HS-27A (cell line): ENCODE measurements around the gene SNAPIN.

Experiments used
- DNase-seq: peaks from one replicate; pipeline ENCODE4 v3.0.0-alpha.2; 2012; ENCODE audit warnings: low read depth, missing footprints

Gene SNAPIN

DNA sequence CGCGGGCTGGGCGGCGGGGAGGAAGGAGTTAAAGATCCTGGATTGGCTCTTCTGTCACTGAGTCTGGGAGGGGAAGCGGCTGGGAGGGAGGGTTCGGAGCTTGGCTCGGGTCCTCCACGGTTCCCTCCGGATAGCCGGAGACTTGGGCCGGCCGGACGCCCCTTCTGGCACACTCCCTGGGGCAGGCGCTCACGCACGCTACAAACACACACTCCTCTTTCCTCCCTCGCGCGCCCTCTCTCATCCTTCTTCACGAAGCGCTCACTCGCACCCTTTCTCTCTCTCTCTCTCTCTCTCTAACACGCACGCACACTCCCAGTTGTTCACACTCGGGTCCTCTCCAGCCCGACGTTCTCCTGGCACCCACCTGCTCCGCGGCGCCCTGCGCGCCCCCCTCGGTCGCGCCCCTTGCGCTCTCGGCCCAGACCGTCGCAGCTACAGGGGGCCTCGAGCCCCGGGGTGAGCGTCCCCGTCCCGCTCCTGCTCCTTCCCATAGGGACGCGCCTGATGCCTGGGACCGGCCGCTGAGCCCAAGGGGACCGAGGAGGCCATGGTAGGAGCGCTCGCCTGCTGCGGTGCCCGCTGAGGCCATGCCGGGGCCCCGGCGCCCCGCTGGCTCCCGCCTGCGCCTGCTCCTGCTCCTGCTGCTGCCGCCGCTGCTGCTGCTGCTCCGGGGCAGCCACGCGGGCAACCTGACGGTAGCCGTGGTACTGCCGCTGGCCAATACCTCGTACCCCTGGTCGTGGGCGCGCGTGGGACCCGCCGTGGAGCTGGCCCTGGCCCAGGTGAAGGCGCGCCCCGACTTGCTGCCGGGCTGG lies 20.2 kb downstream of the SNAPIN start, which contains the start of gene NPR1:
Gene NPR1 (plus strand): TSS at position 170 of the 818 bp plus-strand sequence. CDS start 421 bp downstream, at position 591.
- DNase-seq, result no peak

DNA sequence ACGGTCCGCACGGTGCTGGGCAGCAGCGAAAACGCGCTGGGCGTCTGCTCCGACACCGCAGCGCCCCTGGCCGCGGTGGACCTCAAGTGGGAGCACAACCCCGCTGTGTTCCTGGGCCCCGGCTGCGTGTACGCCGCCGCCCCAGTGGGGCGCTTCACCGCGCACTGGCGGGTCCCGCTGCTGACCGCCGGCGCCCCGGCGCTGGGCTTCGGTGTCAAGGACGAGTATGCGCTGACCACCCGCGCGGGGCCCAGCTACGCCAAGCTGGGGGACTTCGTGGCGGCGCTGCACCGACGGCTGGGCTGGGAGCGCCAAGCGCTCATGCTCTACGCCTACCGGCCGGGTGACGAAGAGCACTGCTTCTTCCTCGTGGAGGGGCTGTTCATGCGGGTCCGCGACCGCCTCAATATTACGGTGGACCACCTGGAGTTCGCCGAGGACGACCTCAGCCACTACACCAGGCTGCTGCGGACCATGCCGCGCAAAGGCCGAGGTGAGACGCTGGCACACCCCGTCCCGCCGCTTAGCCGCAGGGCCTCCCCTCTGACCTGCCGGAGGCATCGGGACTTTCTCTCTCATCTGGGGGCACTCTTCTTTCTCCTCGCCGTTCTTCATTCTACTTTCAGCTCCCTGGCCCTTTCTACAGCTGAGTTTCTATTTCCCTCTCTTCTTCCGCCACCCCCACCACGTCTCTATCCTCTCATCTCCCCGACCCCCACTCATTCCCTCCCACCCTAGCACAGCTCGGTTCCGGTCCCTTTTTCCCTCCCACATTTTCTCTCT lies 21.0 kb downstream of the SNAPIN start:
- no peak for DNase-seq

DNA sequence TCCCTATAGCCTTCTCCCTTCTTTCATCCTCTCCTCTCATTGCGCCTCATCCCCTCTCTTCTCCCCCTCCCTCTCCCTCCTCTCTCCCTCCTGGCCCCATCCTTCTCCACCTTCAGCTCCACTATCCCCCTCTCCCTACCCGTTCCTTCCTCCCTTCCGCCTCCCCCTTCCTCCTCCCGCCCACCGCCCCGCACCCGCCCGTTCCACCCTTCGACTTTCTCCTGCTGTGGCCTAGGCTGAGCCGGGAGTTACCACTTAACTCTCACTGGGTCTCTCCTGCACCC lies 21.6 kb downstream of the SNAPIN start:
- no peak for DNase-seq

DNA sequence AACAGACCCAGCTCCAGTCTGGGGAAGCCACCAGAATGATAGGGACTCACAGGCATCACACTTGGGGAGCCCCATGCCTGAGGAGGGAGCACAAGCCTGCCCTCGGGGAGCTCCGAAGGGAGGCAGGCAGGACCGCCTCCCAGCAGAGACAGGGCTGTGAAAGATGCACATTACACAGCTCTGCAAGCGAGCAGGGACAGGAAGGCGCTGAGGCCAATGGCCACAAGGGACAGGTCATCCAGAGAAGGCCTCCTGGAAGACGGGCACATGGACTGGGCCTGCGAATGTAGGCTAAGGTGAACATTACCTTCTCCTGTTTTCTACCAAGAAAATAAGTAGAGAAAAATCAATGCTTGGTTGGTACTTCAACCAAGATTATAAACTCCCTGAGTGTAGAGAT lies 24.2 kb downstream of the SNAPIN start:
- no peak for DNase-seq

DNA sequence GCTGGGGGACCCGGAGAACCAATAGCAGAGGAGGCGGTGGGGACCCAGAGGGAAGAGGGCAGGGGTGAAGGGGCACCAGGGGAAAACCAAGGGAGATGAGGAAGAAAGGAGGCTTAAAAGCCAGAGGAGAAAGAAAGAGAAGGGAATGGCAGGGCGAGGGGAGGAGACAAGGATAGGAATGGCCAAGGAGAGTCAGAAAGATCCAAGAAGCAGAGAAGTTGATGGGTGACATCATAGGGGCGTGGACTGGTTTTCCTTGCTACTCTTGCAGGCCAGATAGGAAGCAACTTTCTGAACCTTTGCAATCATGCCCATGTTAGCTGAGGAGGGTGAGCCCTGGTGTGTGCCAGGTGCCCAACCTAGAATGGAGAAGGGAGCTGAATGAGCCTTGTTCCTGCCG lies 25.4 kb downstream of the SNAPIN start:
- no peak for DNase-seq

DNA sequence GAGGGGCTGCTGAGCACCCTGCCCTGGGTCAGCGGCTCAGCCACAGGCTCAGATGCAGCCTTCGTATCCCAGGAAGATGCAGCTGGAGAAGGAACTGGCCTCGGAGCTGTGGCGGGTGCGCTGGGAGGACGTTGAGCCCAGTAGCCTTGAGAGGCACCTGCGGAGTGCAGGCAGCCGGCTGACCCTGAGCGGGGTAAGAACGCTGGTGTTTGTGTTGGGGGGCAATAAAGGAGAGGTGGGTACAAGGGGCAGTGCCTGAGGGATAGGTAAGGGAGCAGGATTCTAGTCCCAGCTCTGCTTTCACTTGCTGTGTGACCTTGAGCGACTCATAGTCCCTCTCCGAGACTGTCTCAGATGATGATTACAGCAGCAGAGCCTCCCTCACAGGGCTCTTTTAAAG lies 26.4 kb downstream of the SNAPIN start:
- DNase-seq, result no peak

DNA sequence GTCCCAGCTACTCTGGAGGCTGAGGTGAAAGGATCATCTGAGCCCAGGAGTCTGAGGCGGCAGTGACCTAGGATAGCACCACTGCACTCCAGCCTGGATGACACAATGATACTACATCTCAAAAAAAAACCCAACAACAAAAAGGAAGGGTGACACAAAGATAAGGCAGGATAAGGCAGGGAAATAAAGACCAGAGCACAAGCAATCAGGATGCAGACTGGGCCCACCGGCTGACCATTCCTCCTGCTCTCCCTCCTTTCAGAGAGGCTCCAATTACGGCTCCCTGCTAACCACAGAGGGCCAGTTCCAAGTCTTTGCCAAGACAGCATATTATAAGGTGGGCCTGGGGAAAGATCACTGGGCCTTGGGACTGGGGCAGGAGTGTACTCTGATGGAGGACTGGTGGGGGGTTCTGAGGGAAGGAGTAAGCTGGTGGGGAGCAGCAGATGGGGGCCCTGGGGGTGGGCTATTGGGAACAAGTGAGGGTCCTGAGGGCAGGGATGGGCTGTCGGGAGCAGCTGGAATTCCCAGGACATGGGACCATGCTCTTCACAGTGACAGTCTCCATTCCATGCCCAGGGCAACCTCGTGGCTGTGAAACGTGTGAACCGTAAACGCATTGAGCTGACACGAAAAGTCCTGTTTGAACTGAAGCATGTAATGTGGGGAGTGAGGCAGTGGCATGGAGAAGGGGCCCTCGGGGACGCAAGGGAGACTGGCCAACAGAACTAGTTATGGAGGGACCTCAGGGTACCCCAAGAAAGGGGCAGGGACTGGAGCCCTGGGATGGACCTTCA lies 27.2 kb downstream of the SNAPIN start:
- no peak for DNase-seq

DNA sequence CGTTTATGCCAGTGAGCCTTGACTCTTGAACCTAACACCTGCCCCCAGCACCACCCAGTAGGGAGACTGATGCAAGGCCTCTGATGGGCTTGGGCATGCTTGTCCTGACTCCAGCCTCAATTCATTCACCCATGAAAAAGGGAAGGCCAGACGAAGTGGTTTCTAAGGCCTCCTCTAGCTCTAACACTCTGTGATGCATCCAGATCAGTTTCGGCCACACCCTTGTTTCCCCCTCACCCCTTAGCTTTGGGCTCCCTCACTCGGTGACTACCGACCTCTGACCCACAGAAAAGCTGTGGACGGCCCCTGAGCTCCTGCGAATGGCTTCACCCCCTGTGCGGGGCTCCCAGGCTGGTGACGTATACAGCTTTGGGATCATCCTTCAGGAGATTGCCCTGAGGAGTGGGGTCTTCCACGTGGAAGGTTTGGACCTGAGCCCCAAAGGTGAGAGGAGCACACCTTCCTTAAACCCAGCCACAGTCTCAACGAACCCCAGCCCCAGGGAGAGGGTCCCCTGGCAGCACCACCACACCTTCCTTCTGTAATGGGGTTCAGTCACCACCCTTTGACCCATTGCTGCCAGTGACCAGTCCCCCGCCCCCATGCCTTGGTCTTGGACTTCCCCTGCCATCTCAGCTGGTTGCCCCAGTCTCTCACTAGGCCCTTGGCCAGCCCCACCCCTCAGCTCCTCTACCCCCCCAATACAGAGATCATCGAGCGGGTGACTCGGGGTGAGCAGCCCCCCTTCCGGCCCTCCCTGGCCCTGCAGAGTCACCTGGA lies 29.0 kb downstream of the SNAPIN start:
- no peak for DNase-seq

DNA sequence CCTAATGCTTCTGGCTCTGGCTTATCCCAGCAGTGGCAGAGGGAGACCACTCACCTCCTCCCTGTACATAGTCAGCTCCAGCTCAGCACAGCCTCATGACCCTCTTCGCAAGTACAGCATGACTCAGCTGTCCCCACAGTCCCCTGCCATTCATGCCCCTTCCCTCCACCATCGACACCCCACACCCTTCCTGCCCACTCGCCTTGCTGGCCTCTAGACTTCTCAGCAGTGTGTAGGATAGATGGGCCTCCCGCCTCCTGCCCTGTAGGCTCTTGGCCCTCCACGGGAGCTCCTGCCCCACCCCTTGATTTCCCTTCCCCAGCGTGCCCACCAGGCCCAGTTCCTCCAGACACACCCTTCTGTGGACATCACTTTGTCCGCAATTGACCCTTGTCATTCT lies 29.8 kb downstream of the SNAPIN start:
- DNase-seq, result no peak

DNA sequence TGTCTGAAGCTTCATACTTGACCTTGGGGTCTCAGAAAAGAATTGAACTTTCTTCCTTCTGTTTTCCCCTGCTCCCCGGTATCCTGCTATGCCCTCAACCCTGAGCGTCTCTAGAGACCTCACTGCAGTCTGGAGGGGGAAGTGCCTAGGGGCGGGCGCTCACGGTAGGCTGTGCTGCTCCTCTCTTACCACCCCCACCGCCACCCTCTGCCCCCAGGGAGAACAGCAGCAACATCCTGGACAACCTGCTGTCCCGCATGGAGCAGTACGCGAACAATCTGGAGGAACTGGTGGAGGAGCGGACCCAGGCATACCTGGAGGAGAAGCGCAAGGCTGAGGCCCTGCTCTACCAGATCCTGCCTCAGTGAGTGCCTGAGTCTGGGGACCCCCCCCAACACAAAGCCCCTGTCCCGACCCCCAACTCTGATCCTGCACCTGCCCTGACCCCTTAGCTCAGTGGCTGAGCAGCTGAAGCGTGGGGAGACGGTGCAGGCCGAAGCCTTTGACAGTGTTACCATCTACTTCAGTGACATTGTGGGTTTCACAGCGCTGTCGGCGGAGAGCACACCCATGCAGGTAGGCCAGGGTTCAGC lies 30.3 kb downstream of the SNAPIN start:
- no peak for DNase-seq

DNA sequence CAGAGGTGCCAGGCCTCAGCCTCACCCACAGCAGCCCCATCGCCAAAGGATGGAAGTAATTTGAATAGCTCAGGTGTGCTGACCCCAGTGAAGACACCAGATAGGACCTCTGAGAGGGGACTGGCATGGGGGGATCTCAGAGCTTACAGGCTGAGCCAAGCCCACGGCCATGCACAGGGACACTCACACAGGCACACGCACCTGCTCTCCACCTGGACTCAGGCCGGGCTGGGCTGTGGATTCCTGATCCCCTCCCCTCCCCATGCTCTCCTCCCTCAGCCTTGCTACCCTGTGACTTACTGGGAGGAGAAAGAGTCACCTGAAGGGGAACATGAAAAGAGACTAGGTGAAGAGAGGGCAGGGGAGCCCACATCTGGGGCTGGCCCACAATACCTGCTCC lies 35.0 kb downstream of the SNAPIN start:
- no peak for DNase-seq

DNA sequence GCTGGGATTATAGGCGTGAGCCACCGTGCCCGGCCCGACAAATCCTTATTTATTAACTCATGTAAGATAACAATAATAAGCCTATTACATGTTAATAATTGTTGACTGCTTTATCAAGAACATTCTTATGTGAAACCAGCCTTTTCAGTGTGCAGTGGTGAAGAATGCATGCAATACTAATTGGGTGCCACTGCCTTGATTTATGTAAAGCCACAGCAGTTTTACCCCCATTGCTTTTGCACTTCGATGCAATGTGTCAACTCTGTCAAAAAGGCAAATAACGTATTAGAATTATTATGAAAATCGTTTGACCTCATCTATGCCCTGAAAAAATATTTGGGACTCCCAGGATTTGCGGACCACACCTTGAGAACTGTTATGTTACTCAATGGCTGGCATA lies 38.2 kb downstream of the SNAPIN start:
- no peak for DNase-seq

DNA sequence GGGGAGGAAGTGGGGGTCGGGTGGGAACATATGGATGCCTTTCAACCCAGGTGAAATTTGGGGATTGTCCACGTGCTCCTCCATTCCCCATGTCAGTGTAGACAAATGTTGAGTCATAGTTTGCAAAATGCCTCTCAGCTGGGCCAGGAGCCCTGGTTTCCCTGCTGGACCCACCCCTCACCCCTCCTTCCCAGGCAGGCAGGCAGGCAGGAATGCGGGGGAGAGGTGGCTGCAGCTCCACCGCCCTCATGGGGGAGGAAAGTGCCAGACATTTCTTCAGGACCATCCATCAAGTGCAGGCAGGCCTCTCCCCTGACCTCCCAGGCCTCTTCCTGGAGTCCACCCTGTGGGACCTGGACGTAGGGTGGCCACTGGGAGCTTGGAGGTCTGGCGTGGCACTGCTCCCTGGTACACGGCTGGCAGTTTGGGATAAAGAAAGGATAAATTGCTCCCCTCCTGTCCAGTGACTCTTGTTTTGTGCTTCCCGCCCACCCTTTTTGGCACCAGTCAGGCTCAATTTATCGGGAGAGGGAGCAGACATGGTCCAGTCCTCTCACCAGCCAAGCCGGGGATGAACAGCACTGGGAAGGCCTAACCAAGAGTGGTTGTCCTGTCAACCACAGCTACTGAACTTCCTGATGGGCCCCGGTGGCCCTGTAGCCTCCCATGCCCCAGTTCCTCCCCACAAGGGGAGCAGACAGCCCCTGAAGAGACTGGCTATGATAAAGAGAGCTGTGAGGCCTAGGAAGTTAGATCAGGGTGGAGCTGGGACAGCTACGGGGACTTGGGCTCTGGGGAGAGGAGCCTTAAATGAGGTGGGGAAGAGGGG lies 38.9 kb downstream of the SNAPIN start:
- DNase-seq, result no peak

DNA sequence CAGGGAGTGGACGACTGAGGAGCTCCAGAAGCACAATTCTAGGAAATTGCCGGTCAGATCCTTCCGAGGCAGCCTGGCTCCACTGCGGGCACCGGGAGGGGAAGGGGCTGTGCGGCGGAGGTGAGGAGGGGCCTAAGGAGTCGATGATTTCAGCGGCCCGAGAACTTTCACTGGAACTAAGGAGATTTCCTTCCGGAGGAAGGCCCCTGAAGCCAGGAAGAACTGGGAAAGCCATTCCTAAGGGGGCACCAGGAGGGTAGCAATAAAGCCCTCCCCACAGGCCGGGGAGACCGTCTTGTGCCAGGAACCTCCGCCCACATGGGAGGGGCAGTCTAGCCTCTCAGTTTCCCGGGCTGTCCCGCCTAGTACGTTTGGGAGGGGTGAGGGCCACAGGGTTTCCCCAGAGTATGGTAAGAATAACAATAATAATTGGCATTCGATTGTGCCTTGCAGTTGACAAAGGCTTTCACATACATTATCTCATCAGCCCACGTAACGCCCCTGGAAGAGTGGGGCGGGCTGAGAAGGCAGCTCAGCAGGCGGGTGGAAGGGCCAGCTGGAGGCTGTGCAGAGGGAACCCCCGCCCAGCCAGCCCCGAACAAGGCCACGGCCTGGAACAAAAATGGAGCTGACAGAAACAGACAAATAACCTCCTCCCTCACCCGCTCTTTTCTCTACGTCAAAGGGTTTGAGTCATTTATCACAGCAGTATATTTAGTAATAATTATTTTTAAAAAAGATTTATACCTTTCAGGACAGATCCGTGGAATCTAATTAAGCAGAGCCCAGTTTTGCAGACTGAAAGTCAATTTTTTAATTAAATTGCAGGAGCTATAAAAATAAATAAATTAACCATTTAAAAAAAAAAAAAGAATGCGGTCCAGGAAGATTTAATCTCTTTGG lies 39.8 kb downstream of the SNAPIN start:
- no peak for DNase-seq

DNA sequence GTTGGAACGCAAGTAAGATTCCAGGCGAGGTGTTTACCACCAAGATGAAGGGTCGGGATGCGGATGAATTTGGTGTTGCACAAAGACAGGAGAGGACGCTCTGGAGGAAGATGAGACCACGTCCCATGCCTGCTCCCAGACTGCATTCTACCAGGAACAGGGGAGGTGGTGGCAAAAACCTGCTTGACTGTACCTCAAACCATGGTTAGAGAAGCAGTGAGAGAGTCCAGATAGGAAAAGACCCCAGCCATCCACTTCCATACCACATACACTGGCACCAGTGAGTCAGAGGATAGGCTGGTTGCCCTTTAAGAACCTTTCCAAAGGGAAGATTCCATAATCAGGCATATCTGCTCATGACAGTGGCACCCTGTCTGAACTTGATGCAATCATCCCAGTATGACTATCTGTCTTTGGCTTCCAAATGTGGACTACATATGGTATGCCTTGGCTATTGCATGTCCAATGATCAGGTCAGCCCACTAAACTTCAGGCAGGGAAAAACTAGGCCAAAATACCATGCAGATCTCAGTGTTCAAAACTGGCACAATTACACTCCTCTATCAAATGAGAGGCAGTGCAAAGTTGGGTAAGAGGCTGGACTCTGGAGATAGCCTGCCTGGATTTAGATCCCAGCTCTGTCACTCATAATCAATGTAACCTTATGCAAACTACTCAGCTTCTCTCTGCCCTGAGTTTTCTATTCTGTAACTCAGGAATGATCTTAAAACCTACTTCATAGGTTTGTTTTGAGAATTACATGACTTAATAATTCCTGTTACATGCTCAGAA lies 40.6 kb downstream of the SNAPIN start:
- DNase-seq, result no peak

DNA sequence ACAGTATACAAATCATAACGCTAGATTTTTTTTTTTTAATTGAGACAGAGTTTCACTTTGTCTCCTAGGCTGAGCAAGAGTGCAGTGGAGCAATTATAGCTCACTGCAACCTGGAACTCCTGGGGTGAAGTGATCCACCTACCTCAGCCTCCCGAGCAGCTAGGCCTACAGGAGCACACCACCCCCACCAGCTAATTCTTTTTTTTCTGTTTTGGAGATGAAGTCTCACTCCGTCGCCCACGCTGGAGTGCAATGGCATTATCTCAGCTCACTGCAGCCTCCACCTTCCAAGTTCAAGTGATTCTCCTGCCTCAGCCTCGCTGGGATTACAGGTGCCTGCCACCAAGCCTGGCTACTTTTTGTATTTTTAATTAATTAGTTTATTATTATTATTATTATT lies 41.3 kb downstream of the SNAPIN start:
- DNase-seq, result no peak

DNA sequence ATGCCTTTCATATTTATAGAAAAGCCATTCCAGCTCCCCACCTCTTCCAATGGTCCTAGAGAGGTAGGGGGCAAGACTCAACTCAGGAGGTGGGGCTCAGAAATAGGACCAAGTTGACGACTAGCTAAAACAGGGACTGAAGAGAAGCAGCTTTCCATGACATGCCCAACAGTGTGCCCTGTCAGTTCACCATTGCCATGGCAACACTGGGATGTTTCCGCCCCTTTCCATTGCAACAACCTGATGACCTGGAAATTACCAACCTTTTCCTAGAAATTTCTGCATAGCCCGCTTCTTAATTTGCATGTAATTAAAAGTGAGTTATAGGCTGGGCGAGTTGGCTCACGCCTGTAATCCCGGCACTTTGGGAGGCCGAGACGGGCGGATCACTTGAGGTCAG lies 47.0 kb downstream of the SNAPIN start:
- no peak for DNase-seq

DNA sequence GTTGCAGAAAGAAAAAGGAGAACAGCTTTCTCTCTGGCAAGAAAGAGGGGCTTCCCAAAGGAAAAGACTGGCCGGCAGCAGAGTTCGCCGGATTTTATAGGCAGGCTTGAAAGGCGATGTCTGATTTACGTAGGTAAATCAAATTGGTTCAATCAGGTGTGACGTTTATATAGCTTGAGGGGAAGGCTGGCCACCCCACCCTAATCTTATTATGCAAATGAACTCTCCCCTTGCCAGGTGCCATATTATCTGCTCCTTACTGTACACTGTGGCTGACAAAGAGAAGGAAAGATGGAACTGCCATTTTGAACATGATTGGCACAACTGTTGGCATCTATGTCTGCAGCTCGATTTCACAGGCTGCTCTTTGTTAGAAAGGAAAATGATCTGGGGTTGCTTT lies 52.5 kb downstream of the SNAPIN start:
- no peak for DNase-seq
